Measurements from ENCODE around the gene NTN5.

The NTN5 gene

GRCh38 chr19:48617146-48617937, 55.5 kb downstream of the NTN5 start:
- no peak for DNase-seq (ENCODE audit: insufficient read length, low spot score)
- FAIRE-seq: no peak

GRCh38 chr19:48616491-48617056, 56.2 kb downstream of the NTN5 start:
- FAIRE-seq: no peak
- DNase-seq (ENCODE audit: insufficient read length, low spot score): no peak

- FAIRE-seq: no peak
Measured at GRCh38 chr19:48616041-48616436, 56.8 kb downstream of the NTN5 start.

GRCh38 chr19:48615231-48616040, 57.4 kb downstream of the NTN5 start:
- no peak for DNase-seq (ENCODE audit: insufficient read length, low spot score)
- FAIRE-seq: no peak

More at GRCh38 chr19:48616041-48616436, 56.8 kb downstream of the NTN5 start:
- no peak for DNase-seq (ENCODE audit: insufficient read length, low spot score)

GRCh38 chr19:48614436-48615230, 58.2 kb downstream of the NTN5 start, which contains the start of gene FAM83E:
TSS of gene FAM83E (minus strand) at chr19:48615076. CDS start at chr19:48613372, 1,704 bp downstream.
- no peak for FAIRE-seq
- DNase-seq (ENCODE audit: insufficient read length, low spot score): no peak

- DNase-seq (ENCODE audit: insufficient read length, low spot score): no peak
- no peak for FAIRE-seq
Measured at GRCh38 chr19:48613852-48614435, 58.9 kb downstream of the NTN5 start.

- no peak for FAIRE-seq
Measured at GRCh38 chr19:48613024-48613851, 59.6 kb downstream of the NTN5 start.

GRCh38 chr19:48611872-48612271, 60.9 kb downstream of the NTN5 start:
- FAIRE-seq (no peak), DNase-seq (ENCODE audit: insufficient read length, low spot score) (no peak)

More at GRCh38 chr19:48613024-48613851, 59.6 kb downstream of the NTN5 start:
- DNase-seq (ENCODE audit: insufficient read length, low spot score): no peak

Data from GM19239 (cell line).